Myocyte (in vitro differentiated cells): ENCODE measurements around the gene TSSC4. TPM values are rescaled to one million over a fixed set of nuclear protein-coding genes. Genes with fewer than 3 reads are reported as not detected.
A peak's percentile ranks its signal among the peaks of the same experiment; 100 is the strongest.
"Not testable (repeated sequence)": the region's sequence is repeated elsewhere in the genome, so short reads cannot be mapped to it uniquely, and the experiment has no call there.

Experiments used
- DNase-seq: peaks from one replicate; pipeline ENCODE4 v3.0.0-alpha.2; 2012; ENCODE audit warnings: low read depth
- polyA plus RNA-seq: library from polyadenylated mRNA; unstranded; fragments of >200 nt; gene quantifications from one replicate; pipeline ENCODE4 v1.2.1, GENCODE V29; 2012; ENCODE audit warnings: missing spikeins
- total RNA-seq: library from RNA; depleted of rRNA; stranded (reverse); fragments of >200 nt; gene quantifications from 2 replicates; pipeline ENCODE4 v1.2.3, GENCODE V29; 2014

The TSSC4 gene
- 43.3 and 47.1 TPM in 2 replicates for total RNA-seq
- 49.6 TPM for polyA plus RNA-seq

- peak; percentile 100 for DNase-seq
Measured at GRCh38 chr11:2400069-2400761, at the start of gene TSSC4. Gene TSSC4 (plus strand): TSS chr11:2400750. CDS start chr11:2402634, 1,884 bp downstream.

GRCh38 chr11:2351701-2352100 is 48.8 kb upstream of the TSSC4 start:
- DNase-seq = no peak

DNA sequence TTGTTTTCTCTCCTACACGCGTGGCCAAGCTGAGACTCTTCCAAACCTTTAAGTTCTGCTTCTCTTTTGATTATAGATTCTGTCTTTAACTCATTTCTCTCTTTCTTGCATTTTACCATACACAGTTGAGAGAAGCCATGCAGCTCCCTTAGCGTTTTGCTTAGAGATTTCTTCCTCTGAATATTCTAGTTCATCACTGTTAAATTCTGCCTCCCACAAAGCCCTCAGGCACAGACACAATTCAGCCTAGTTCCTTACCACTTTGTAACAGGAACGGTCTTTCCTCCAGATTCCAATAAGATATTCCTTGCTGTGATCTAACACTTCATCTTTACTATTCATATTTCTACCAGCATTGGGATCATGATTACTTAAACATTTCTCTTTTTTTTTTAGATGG is 48.1 kb upstream of the TSSC4 start:
- no peak for DNase-seq

DNA sequence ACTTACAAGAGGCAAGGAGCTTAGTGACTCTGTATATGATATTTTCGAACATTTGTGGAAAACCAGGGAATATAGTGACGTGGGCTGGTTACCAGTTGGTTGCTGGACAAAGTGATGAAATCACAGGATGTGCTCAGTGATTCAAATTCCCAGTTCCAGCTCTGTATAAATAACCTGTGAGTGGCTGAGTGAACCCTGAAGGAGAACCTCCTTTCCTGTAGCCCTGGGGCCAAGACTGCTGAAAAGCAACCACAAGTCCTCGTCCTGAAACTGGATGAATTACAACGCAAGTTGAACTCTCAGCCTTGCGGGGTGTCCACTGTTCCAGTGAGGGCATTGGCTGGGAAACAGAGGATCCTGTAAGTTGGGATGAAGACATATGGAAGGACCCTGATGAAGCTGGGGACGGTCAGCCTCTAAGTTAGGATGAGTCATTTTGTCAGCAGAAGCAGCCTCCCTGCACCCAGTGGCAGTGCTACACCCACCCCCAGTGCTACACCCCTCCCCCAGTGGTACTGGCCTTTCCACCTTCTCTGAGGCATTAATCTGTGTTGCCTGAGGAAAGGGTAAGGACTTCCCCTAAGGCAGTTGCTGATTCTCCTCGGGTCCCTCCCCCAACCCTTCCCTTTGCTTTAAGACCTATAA is 45.4 kb upstream of the TSSC4 start:
- no peak for DNase-seq

GRCh38 chr11:2357246-2357645 is 43.3 kb upstream of the TSSC4 start:
- no peak for DNase-seq

DNA sequence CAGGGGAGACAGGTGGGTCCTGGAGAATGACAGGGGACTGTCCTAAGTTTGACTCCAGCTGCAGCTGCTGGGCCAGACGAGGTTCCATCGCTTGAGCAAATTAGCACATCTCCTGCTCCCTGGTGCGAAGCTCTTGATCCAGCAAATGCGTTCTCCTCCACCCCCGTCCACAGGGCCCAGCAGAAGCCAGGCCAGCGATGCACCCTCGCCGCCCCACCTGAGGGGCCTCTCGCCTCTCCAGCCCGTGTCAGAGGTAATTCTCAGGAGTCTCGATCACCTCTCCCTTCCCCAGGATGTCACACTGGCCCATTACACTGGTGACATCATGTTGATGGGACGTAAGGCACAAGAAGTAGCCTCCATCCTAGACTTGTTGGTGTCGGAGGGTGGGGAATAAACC is 42.9 kb upstream of the TSSC4 start:
- DNase-seq = not testable (repeated sequence)

GRCh38 chr11:2358754-2359442 is 41.7 kb upstream of the TSSC4 start:
- DNase-seq = peak; percentile 31

- no peak for DNase-seq
Measured at GRCh38 chr11:2359557-2359956, 41.0 kb upstream of the TSSC4 start.

DNA sequence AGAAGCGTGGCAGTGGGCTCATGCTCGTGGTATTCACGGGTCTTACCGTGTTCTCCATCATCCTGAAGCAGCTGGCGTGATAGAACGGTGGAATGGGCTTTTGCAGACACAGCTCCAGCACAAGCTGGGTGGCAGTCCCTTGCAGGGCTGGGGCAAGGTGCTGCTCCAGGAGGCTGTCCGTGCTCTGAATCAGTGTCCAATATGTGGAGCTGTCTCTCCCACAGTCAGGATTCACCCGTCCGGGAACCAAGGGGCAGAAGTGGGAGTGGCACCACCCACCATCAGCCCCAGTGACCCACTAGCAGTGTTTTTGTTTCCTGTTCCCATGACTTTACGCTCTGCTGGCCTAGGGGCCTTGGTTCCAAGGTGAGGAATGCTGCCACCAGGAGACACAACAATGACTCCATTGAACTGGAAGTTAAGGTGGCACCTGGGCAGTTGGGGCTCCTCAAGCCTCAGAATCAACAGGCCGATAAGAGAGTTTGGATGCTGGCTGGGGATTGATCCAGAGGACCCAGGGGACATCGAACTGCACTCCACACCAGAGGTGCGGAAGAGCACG is 40.4 kb upstream of the TSSC4 start:
- DNase-seq = no peak

GRCh38 chr11:2361565-2361964 is 39.0 kb upstream of the TSSC4 start:
- no peak for DNase-seq

DNA sequence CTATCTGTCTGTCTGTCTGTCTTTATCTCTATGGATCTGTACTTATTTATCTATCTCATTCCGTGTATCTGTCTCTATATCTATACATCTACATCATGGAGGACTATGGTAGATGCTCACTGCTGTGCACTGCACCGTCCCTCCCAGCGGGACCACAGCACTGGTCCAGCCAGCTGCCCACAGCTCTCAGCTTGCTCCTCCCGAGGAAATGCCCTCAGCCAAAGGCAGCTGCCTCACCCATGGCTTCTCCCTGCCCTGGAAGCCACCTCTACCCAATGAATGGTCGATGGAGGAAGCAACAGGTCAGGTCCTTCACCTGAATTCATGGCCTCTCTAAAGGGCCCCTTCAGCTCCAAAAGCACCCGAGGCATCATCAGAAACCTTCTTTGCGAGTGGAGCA is 38.1 kb upstream of the TSSC4 start:
- DNase-seq = no peak

DNA sequence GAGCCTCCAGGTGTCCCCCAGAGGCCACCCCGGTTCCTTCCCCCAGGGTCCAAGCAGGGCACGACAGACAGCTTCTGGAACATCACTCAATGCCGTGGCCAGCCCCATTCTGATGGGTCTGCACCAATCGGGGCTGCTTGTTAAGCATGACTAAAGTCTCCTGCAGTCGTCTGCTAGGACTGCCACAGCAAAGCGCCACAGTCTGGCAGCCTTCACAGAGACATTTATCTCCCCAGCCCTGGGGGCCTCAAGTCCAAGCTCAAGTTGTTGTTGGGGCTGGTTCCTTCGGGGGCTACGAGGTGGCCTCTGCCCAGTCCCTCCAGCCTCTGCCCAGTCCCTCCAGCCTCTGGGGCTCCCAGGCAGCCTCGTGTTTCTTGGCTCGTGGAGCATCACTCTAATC is 37.4 kb upstream of the TSSC4 start:
- DNase-seq = no peak

GRCh38 chr11:2363577-2364370 is 36.8 kb upstream of the TSSC4 start:
- DNase-seq = no peak

GRCh38 chr11:2364386-2364785 is 36.2 kb upstream of the TSSC4 start:
- not testable (repeated sequence) for DNase-seq

GRCh38 chr11:2365571-2366210 is 34.9 kb upstream of the TSSC4 start:
- DNase-seq = no peak

- DNase-seq = peak; percentile 36
Measured at GRCh38 chr11:2366276-2366675, 34.3 kb upstream of the TSSC4 start.

- no peak for DNase-seq
Measured at GRCh38 chr11:2366733-2367132, 33.8 kb upstream of the TSSC4 start.

DNA sequence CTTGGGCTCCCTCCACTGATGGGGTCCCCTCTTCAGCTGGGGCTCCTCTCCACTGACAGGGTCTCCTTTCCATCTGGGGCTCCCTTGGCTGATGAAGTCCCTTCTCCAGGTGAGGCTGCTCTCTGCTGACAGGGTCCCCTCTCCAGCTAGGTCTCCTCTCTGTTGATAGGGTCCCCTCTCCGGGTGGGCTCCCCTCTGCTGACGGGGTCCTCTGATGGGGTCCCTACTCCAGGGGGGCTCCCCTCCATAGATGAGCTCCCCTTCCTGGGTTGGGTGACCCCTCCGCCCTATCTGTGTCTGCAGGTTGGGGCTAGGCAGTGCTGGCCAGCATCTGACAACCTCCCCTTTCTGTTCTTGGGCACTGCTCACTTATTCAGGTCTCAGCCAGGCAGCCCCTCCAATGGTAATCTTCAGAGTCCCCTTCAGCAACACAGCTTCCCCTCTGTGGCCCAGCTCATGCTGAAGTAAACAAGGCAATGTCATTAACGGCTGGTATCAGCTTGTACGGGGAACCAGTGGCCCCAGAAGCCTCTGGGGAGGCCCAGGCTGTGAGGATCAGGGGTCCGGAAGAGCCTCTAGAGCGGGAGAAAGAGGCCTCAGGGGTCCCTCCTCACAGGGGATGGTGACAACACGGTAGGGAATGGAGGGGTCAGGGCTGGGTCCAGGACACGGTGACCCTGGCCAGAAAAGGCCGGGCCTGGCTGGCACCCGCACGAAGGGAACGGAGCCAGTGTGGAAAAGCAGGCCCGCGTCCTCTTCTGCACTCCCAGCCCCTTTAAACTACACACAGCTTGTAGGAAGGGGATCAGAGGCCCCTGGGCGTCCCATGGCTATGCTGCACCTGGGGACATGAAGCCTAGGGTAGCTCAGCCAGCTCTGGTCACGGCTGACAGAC is 33.0 kb upstream of the TSSC4 start:
- DNase-seq = no peak

GRCh38 chr11:2368178-2368850 is 32.2 kb upstream of the TSSC4 start:
- no peak for DNase-seq
